A549 (cell line): ENCODE results near the gene PXYLP1. TPM values are rescaled to one million over a fixed set of nuclear protein-coding genes. Genes with fewer than 3 reads are reported as not detected.

Source experiments
- ATAC-seq, 2 experiments: fragments of 200-7000 bp in 1 of 2; fragments of >200 bp in 1 of 2; cut with Nextera tagmentation in 1 of 2; cut with Tn5 transposase in 1 of 2; 3 replicates each; pipeline versions ENCODE4 v1.8.0 to v1.9.1; 2018 to 2020; ENCODE audit warnings: mild to moderate bottlenecking in 1 of 2, moderate library complexity in 1 of 2
- CTCF ChIA-PET: fragments of 300-600 bp; sonication (Branson Sonifier 250); formaldehyde crosslinking; extraction: SDS; loops from one replicate; lab custom pipeline; 2021; ENCODE audit warnings: antibody characterized with exemption, inconsistent platforms; lab: Yijun Ruan, JAX
- POLR2A ChIA-PET: fragments of 350-600 bp; formaldehyde crosslinking; extraction: SDS; loops from one replicate; lab custom pipeline; 2021; ENCODE audit warnings: antibody characterized with exemption, inconsistent platforms; lab: Yijun Ruan, JAX
- DNase-seq, 2 experiments: peaks; one replicate each; pipeline versions ENCODE4 v3.0.0 to v3.0.0-alpha.2; 2011 to 2016; ENCODE audit warnings: low read depth in 1 of 2, low spot score in 1 of 2
- FAIRE-seq: peaks from 2 replicates; lab custom pipeline; 2011; peaks lifted over from hg19 to GRCh38; lab: Jason Lieb, UNC
- H3K27ac ChIP-seq, 2 experiments: fragments of >200 bp; sonication (Bioruptor Twin); formaldehyde crosslinking; 3 replicates each; pipeline ENCODE4 v1.5.1; 2016 to 2017
- H3K4me1 ChIP-seq: fragments of >200 bp; sonication (Bioruptor Twin); formaldehyde crosslinking; 3 replicates; pipeline ENCODE4 v1.6.1; 2016
- H3K4me2 ChIP-seq: fragments of >200 bp; sonication (Bioruptor Twin); formaldehyde crosslinking; 3 replicates; pipeline ENCODE4 v1.6.1; 2016
- H3K4me3 ChIP-seq: fragments of >200 bp; sonication (Bioruptor Twin); formaldehyde crosslinking; 3 replicates; pipeline ENCODE4 v1.5.1; 2016
- H3K9me3 ChIP-seq: fragments of >200 bp; sonication (Bioruptor Twin); formaldehyde crosslinking; 3 replicates; pipeline ENCODE4 v1.6.1; 2016
- BHLHE40 ChIP-seq: IDR thresholded peaks from 2 replicates; pipeline ENCODE4 v1.6.1; 2012; ENCODE audit warnings: low read depth, low read length, inconsistent platforms
- CBX8 ChIP-seq: fragments of 200-600 bp; sonication (generic); IDR thresholded peaks from 2 replicates; pipeline ENCODE4 v1.6.1; 2016
- CEBPB ChIP-seq, 2 experiments: fragments of >200 bp in 1 of 2; sonication (Bioruptor Twin) in 1 of 2; formaldehyde crosslinking in 1 of 2; IDR thresholded peaks; 2 replicates each; pipeline ENCODE4 v1.6.1; 2012 to 2016
- E2F6 ChIP-seq: IDR thresholded peaks from 2 replicates; pipeline ENCODE4 v1.6.1; 2012; ENCODE audit warnings: low read depth, borderline replicate concordance
- EHF ChIP-seq: fragments of 250-450 bp; sonication (Bioruptor Pico); IDR thresholded peaks from 2 replicates; pipeline ENCODE4 v1.5.0; 2020; ENCODE audit warnings: mild to moderate bottlenecking
- EHMT2 ChIP-seq: fragments of 200-600 bp; sonication (generic); IDR thresholded peaks from 2 replicates; pipeline ENCODE4 v1.6.1; 2016; ENCODE audit warnings: antibody characterized with exemption, low read depth, mild to moderate bottlenecking, moderate library complexity
- EP300 ChIP-seq, 2 experiments: fragments of >200 bp; sonication (Bioruptor Twin); formaldehyde crosslinking; IDR thresholded peaks; 2 replicates in 1 of 2; 3 replicates in 1 of 2; pipeline ENCODE4 v1.6.1; 2016 to 2017
- FOSB ChIP-seq: fragments of 250-450 bp; sonication (Bioruptor Pico); IDR thresholded peaks from 2 replicates; pipeline ENCODE4 v1.5.0; 2020; ENCODE audit warnings: mild to moderate bottlenecking, moderate library complexity
- FOSL2 ChIP-seq, 2 experiments: fragments of 450-650 bp in 1 of 2; fragments of >200 bp in 1 of 2; sonication (Bioruptor Twin) in 1 of 2; formaldehyde crosslinking; IDR thresholded peaks; 2 replicates each; pipeline versions ENCODE4 v1.5.0 to v1.6.1; 2016 to 2020; ENCODE audit warnings: mild to moderate bottlenecking in 1 of 2, moderate library complexity in 1 of 2
- HOXA7 ChIP-seq: fragments of 250-450 bp; sonication (Bioruptor Pico); IDR thresholded peaks from 2 replicates; pipeline ENCODE4 v1.5.0; 2020; ENCODE audit warnings: mild to moderate bottlenecking, moderate library complexity
- HOXB13 ChIP-seq: fragments of 250-450 bp; sonication (Bioruptor Pico); IDR thresholded peaks from 2 replicates; pipeline ENCODE4 v1.5.0; 2020; ENCODE audit warnings: low read depth, mild to moderate bottlenecking, moderate library complexity
- NR3C1 ChIP-seq: fragments of >200 bp; sonication (Bioruptor Twin); formaldehyde crosslinking; IDR thresholded peaks from 3 replicates; pipeline ENCODE4 v1.6.1; 2017
- PBX3 ChIP-seq: IDR thresholded peaks from 2 replicates; pipeline ENCODE4 v1.6.1; 2012
- PHF8 ChIP-seq: fragments of 200-600 bp; sonication (generic); IDR thresholded peaks from 2 replicates; pipeline ENCODE4 v1.6.1; 2016; ENCODE audit warnings: low read depth, mild to moderate bottlenecking, antibody characterized with exemption, moderate library complexity, borderline replicate concordance
- POLR2A ChIP-seq: IDR thresholded peaks from 2 replicates; pipeline ENCODE4 v1.6.1; 2012; ENCODE audit warnings: mild to moderate bottlenecking, low read length
- POLR2AphosphoS2 ChIP-seq: conservative IDR thresholded peaks from 2 replicates; pipeline ENCODE4 v1.6.1; 2012; ENCODE audit warnings: low read length, improper control_type of control experiment, inconsistent platforms
- RCOR1 ChIP-seq: fragments of 150-350 bp; IDR thresholded peaks from 2 replicates; pipeline ENCODE4 v1.6.1; 2014; ENCODE audit warnings: antibody characterized with exemption, low read length, low read depth
- SMC3 ChIP-seq: fragments of >200 bp; sonication (Bioruptor Twin); formaldehyde crosslinking; IDR thresholded peaks from 3 replicates; pipeline ENCODE4 v1.6.1; 2018; ENCODE audit warnings: inconsistent platforms
- ZC3H11A ChIP-seq: fragments of 450-650 bp; IDR thresholded peaks from 2 replicates; pipeline ENCODE4 v1.6.1; 2014; ENCODE audit warnings: antibody characterized with exemption, mild to moderate bottlenecking
- ZFP36 ChIP-seq: fragments of 450-650 bp; IDR thresholded peaks from 2 replicates; pipeline ENCODE4 v1.6.1; 2014; ENCODE audit warnings: borderline replicate concordance; ENCODE audit not compliant: partially characterized antibody
- ZSCAN20 ChIP-seq: fragments of 250-450 bp; sonication (Bioruptor Pico); IDR thresholded peaks from 2 replicates; pipeline ENCODE4 v1.8.0; 2022; ENCODE audit warnings: mild to moderate bottlenecking, moderate library complexity
- whole genome bisulfite sequencing: methylation state at CpG from one replicate; pipeline ENCODE4 v1.1.6; 2017; ENCODE audit errors: missing lambda C conversion rate; 5-methylcytosine and 5-hydroxymethylcytosine counted together
- polyA plus RNA-seq, 4 experiments: library from polyadenylated mRNA; depleted of rRNA in 3 of 4; stranded (reverse); fragments of >200 nt; fragmentation: RNase III in 1 of 4; extraction: RNeasy Plus Mini Kit Qiagen cat#74134 plus additional on column Dnase treatment in 1 of 4; gene quantifications; 2 replicates in 3 of 4; 3 replicates in 1 of 4; pipeline ENCODE4 v1.2.3, GENCODE V29; 2011 to 2017
- TF ChIP-seq, protein P1 (sequence below): IDR thresholded peaks from 2 replicates; pipeline ENCODE4 v1.6.1; 2012

PXYLP1 gene
- polyA plus RNA-seq, 2 of the 4 experiments (the other 2 are of a cell fraction), result 8.0 to 11.7 TPM

- no peak for TF ChIP-seq ZFP36
- TF ChIP-seq HOXA7, result no peak
- no peak for TF ChIP-seq POLR2A
- no peak for TF ChIP-seq POLR2AphosphoS2
- TF ChIP-seq CBX8, result no peak
Observed at GRCh38 chr3:141320399-141321108, 88.9 kb downstream of the PXYLP1 start (continued).

DNA sequence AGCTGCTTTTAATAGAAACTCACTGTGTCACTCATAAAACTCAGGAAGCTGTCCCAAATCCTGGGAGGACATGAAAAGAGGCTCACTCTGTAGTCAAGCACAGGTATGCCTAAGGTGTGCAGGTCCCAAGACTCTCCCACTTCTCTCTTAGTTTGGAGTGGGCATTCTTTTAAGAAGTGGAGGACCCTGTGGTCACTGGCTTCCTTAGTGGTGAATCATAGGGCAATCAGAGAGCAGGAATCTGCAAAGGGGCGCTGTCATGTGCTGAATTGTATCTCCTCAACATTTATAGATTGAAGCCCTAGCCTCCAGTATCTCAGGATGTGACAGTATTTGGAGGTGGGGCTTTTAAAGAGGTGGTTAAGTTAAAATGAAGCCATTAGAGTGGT lies 89.5 kb downstream of the PXYLP1 start:
- peaks cover 37% of the 10 kb centered on the region for H3K4me1 ChIP-seq
- POLR2A ChIA-PET, result no interaction called here
- no peak for FAIRE-seq
- H3K9me3 ChIP-seq, result peaks cover 32% of the 10 kb centered on the region
- WGBS, result 62% methylated on average over 1 of the region's 1 CpG
- peak overlapping the region; percentile 37 to 81 for H3K27ac ChIP-seq
- no peak for DNase-seq
- no peak overlapping the region for H3K4me3 ChIP-seq
- H3K4me2 ChIP-seq, result no peak overlapping the region
- CTCF ChIA-PET, result interaction anchor here (1.3 to 18.2 kb wide), 3 partner anchors 12 to 139 kb away, joined by 5 to 217 read pairs (median 18); no protein-coding TSS in a partner anchor
- ATAC-seq, result peak in 1 of 2 experiments; percentile 42; a peak in 3 of 6 replicates
- TF ChIP-seq HOXA7, result no peak
- TF ChIP-seq, protein P1, sequence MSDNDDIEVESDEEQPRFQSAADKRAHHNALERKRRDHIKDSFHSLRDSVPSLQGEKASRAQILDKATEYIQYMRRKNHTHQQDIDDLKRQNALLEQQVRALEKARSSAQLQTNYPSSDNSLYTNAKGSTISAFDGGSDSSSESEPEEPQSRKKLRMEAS, result 0 out of 2 replicates have a peak, but pooled peaks have one; percentile 23

GRCh38 chr3:141323936-141324704 lies 92.5 kb downstream of the PXYLP1 start:
- DNase-seq (no peak), FAIRE-seq (no peak), ATAC-seq (peak in 1 of 2 experiments; percentile 27; a peak in 1 of 6 replicates)
- Histone ChIP-seq H3K4me3 (peak overlapping the region; percentile 11; the same call in 1 of the 3 replicates), H3K27ac (peak overlapping the region; percentile 81 to 94), H3K4me1 (peaks cover 56% of the 10 kb centered on the region), H3K4me2 (peak overlapping the region; percentile 51), H3K9me3 (peaks cover 17% of the 10 kb centered on the region)
- no peak for TF ChIP-seq CEBPB (IDR thresholded peaks at IDR 0.05)
- TF ChIP-seq HOXB13 (CRISPR knock-in tag), result no peak
- TF ChIP-seq EHF (CRISPR knock-in tag), result no peak
- TF ChIP-seq E2F6, result no peak
- no peak for TF ChIP-seq NR3C1
- no peak for TF ChIP-seq ZSCAN20 (CRISPR knock-in tag)
- TF ChIP-seq RCOR1, result no peak
- TF ChIP-seq PBX3, result no peak
- no peak for TF ChIP-seq PHF8
- TF ChIP-seq ZFP36, result no peak
- TF ChIP-seq FOSB (CRISPR knock-in tag), result no peak
- TF ChIP-seq EP300 (IDR thresholded peaks at IDR 0.05), result no peak
- TF ChIP-seq EHMT2, result no peak
- no peak for TF ChIP-seq ZC3H11A
- no peak for TF ChIP-seq SMC3
- no peak for TF ChIP-seq FOSL2 (IDR thresholded peaks at IDR 0.05)
- no peak for TF ChIP-seq FOSL2 (CRISPR knock-in tag; IDR thresholded peaks at IDR 0.05)
- TF ChIP-seq BHLHE40, result no peak
- POLR2A ChIA-PET, result no interaction called here
- 54% methylated on average over 4 of the region's 4 CpGs for WGBS
- CTCF ChIA-PET, result interaction anchor here (1.3 to 18.2 kb wide), 5 partner anchors 15 to 136 kb away, joined by 3 to 217 read pairs (median 8); no protein-coding TSS in a partner anchor
